Adrenal gland (tissue), 12 donors: Measurements from ENCODE around the gene PTPRD. TPM values are rescaled to one million over a fixed set of nuclear protein-coding genes. Genes with fewer than 3 reads are reported as not detected.
"Not testable (repeated sequence)": the region's sequence is repeated elsewhere in the genome, so short reads cannot be mapped to it uniquely, and the experiment has no call there.

Experiments
- DNase-seq, 7 donors: peaks; one replicate each; pipeline ENCODE4 v3.0.0-alpha.2; 2019 to 2020
- H3K27ac ChIP-seq, 5 donors: fragments of 200-600 bp; sonication (generic) in 4 of 5; 1 replicate in 3 of 5; 2 replicates in 2 of 5; pipeline versions ENCODE4 v1.5.1 to v1.8.0; 2016 to 2020; ENCODE audit warnings: mild to moderate bottlenecking in 1 of 5
- H3K27me3 ChIP-seq: fragments of 200-600 bp; 2 replicates; pipeline ENCODE4 v1.8.0; 2021
- H3K36me3 ChIP-seq, 2 donors: fragments of 200-600 bp; replicated peaks in 1 of 2; 1 replicate in 1 of 2; 2 replicates in 1 of 2; pipeline versions ENCODE4 v1.5.1 to v1.8.0; 2018 to 2022
- H3K4me1 ChIP-seq, 2 donors: fragments of 200-600 bp; replicated peaks in 1 of 2; 1 replicate in 1 of 2; 2 replicates in 1 of 2; pipeline versions ENCODE4 v1.5.1 to v1.8.0; 2018 to 2021
- H3K4me3 ChIP-seq, 4 donors: fragments of 200-600 bp; sonication (generic) in 3 of 4; one replicate each; pipeline ENCODE4 v1.5.1; 2016 to 2018
- H3K9me3 ChIP-seq, 3 donors: fragments of 200-600 bp; sonication (generic) in 1 of 3; replicated peaks in 1 of 3; 1 replicate in 2 of 3; 2 replicates in 1 of 3; pipeline versions ENCODE4 v1.5.1 to v1.8.0; 2016 to 2021
- CTCF ChIP-seq, 6 experiments: fragments of 450-650 bp in 4 of 6; fragments of 200-600 bp in 2 of 6; sonication (generic) in 1 of 6; IDR thresholded peaks; 1 replicate in 5 of 6; 2 replicates in 1 of 6; pipeline versions ENCODE4 v1.5.1 to v1.8.0; 2016 to 2021; ENCODE audit warnings: antibody characterized with exemption in 6 of 6, mild to moderate bottlenecking in 2 of 6, moderate library complexity in 1 of 6
- POLR2A ChIP-seq, 2 donors: fragments of 450-650 bp; IDR thresholded peaks; one replicate each; pipeline ENCODE4 v1.6.1; 2017; ENCODE audit warnings: antibody characterized with exemption in 2 of 2, mild to moderate bottlenecking in 2 of 2, moderate library complexity in 1 of 2
- WGBS, 4 donors: extraction: QIAGEN DNeasy Blood & Tissue Kit in 2 of 4; methylation state at CpG; one replicate each; pipeline versions ENCODE4 v1.1.5 to v1.1.7; 2013 to 2017; 5-methylcytosine and 5-hydroxymethylcytosine counted together
- intact Hi-C, 2 donors: fragments of 100-400 bp; cut with DNase I; formaldehyde crosslinking; loops; one replicate each; pipeline versions ENCODE4 v1.14.1 to v1.15.0; 2022 to 2023
- polyA plus RNA-seq, 3 donors: library from polyadenylated mRNA; stranded (reverse); fragments of 200-250 nt in 2 of 3; fragments of 350-450 nt in 1 of 3; fragmentation: Illumina TruSeq in 1 of 3; extraction: RNeasy Lipid Tissue Mini Kit (QIAGEN cat#74804) in 1 of 3; gene quantifications; one replicate each; pipeline ENCODE4 v1.2.3, GENCODE V29; 2013 to 2014
- total RNA-seq, 9 donors: library from RNA; depleted of rRNA in 4 of 9; stranded (reverse); fragments of >200 nt in 4 of 9; fragments of 120-200 nt in 1 of 9; fragmentation: NEBNext Ultra II Directional in 1 of 9; extraction: Animal tissue kit (Norgen Biotek cat#: 25700) in 1 of 9; gene quantifications; one replicate each; pipeline versions ENCODE4 v1.1.0 to v1.2.4, GENCODE V29; 2013 to 2023
- donor health status: healthy with polysubstance abuse.
- donor health status: Bipolar disorder and iron deficiency.
- donor health status: DM: yes; HTN: yes; CAD: no.
- donor health status: DM: no; HTN: no; CAD: no.
- donor health status: DM: no; HTN: no; CAD: no.
- donor health status: DM: yes; HTN: yes; CAD: no.

PTPRD gene
- total and polyA plus RNA-seq, 12 donors = 0.61 to 71.2 (median 4.5) TPM

GRCh38 chr9:9054354-9054992 is 1558.3 kb downstream of the PTPRD start:
- no peaks in the 10 kb centered on the region for H3K27me3 ChIP-seq
- no peak for TF ChIP-seq POLR2A (IDR thresholded peaks at IDR 0.05)
- TF ChIP-seq CTCF (IDR thresholded peaks at IDR 0.05) = no peak
- WGBS, 4 donors = 54 to 63% (median 62%) methylated on average over 3 of the region's 3 CpGs
- H3K9me3 ChIP-seq = no peaks in the 10 kb centered on the region
- intact Hi-C loops = no loop called here
- no peak overlapping the region for H3K4me3 ChIP-seq
- no peak overlapping the region for H3K27ac ChIP-seq
- no peaks in the 10 kb centered on the region for H3K36me3 ChIP-seq
- H3K4me1 ChIP-seq = no peaks in the 10 kb centered on the region
- no peak for DNase-seq

GRCh38 chr9:9045572-9045971 is 1567.2 kb downstream of the PTPRD start:
- no peaks in the 10 kb centered on the region for H3K27me3 ChIP-seq

GRCh38 chr9:9045072-9045471 is 1567.7 kb downstream of the PTPRD start:
- no peaks in the 10 kb centered on the region for H3K27me3 ChIP-seq
- H3K36me3 ChIP-seq = no peaks in the 10 kb centered on the region
- H3K9me3 ChIP-seq = no peaks in the 10 kb centered on the region
- intact Hi-C loops = no loop called here
- no peak overlapping the region for H3K27ac ChIP-seq
- H3K4me3 ChIP-seq = no peak overlapping the region
- no peaks in the 10 kb centered on the region for H3K4me1 ChIP-seq
- TF ChIP-seq CTCF (IDR thresholded peaks at IDR 0.05) (no peak), POLR2A (IDR thresholded peaks at IDR 0.05) (no peak)
- 40 to 54% (median 50%) methylated on average over 4 of the region's 4 CpGs for WGBS, 4 donors
- no peak for DNase-seq

More at GRCh38 chr9:9045572-9045971, 1567.2 kb downstream of the PTPRD start:
- TF ChIP-seq CTCF (IDR thresholded peaks at IDR 0.05) = no peak
- TF ChIP-seq POLR2A (IDR thresholded peaks at IDR 0.05) = no peak
- Histone ChIP-seq H3K36me3 (no peaks in the 10 kb centered on the region), H3K4me3 (no peak overlapping the region), H3K27ac (no peak overlapping the region), H3K9me3 (no peaks in the 10 kb centered on the region), H3K4me1 (no peaks in the 10 kb centered on the region)
- no peak for DNase-seq
- intact Hi-C loops = no loop called here
- 53 to 59% (median 54%) methylated on average over 2 of the region's 2 CpGs for WGBS, 4 donors

GRCh38 chr9:9043788-9044187 is 1569.0 kb downstream of the PTPRD start:
- H3K4me1 ChIP-seq = not testable (repeated sequence)

GRCh38 chr9:9041756-9042155 is 1571.0 kb downstream of the PTPRD start:
- WGBS, 4 donors = 50 to 56% (median 53%) methylated on average over 3 of the region's 3 CpGs
- TF ChIP-seq POLR2A (IDR thresholded peaks at IDR 0.05) (no peak), CTCF (IDR thresholded peaks at IDR 0.05) (no peak)

More at GRCh38 chr9:9043788-9044187, 1569.0 kb downstream of the PTPRD start:
- H3K9me3 ChIP-seq, H3K27ac ChIP-seq, H3K27me3 ChIP-seq, H3K4me3 ChIP-seq, intact Hi-C loops, H3K36me3 ChIP-seq, DNase-seq: not testable (repeated sequence)
- WGBS, 4 donors = 94 to 96% (median 95%) methylated on average over 3 of the region's 3 CpGs

More at GRCh38 chr9:9041756-9042155, 1571.0 kb downstream of the PTPRD start:
- H3K4me1 ChIP-seq = no peaks in the 10 kb centered on the region
- no peaks in the 10 kb centered on the region for H3K9me3 ChIP-seq
- H3K27me3 ChIP-seq = no peaks in the 10 kb centered on the region
- DNase-seq = no peak
- H3K36me3 ChIP-seq = no peaks in the 10 kb centered on the region
- H3K27ac ChIP-seq = no peak overlapping the region
- no peak overlapping the region for H3K4me3 ChIP-seq
- intact Hi-C loops = no loop called here
